ENCODE data around the gene RAI1.

DNA sequence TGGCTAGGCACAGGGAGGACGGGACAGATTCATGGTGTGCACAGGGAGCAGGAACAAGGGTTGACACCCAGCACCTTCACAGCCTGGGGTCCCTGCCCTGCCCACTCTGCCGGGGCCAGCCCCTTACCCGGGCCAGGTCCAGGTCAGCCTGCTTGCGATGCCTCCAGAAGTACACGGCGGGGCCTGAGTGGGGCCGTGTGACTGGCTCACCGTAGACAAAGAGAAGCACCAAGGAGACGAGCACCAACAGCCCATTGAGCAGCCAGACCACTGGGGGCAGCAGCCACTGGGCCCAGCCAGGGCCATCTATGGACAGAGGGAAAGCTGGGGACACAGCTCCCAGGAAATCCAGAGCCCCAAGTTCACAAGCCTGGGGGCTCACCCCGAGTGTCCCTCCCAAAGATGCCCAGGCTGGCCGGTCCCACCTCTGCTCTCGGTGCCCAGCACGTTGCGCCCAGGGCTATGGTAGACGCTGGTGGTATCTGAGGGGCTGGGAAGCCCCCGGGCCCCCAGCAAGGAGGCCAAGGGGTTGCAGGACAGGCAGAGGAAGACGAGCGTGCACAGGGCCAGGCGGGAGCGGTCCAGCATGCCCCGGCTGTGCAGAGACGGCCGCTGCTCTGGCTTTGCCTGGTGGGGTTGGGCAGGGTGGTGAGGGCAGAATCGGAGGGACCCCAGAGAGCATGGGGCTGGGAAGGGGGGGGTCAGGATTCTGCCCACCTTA, 135.7 kb downstream of the RAI1 start:
- TF ChIP-seq, protein P1, sequence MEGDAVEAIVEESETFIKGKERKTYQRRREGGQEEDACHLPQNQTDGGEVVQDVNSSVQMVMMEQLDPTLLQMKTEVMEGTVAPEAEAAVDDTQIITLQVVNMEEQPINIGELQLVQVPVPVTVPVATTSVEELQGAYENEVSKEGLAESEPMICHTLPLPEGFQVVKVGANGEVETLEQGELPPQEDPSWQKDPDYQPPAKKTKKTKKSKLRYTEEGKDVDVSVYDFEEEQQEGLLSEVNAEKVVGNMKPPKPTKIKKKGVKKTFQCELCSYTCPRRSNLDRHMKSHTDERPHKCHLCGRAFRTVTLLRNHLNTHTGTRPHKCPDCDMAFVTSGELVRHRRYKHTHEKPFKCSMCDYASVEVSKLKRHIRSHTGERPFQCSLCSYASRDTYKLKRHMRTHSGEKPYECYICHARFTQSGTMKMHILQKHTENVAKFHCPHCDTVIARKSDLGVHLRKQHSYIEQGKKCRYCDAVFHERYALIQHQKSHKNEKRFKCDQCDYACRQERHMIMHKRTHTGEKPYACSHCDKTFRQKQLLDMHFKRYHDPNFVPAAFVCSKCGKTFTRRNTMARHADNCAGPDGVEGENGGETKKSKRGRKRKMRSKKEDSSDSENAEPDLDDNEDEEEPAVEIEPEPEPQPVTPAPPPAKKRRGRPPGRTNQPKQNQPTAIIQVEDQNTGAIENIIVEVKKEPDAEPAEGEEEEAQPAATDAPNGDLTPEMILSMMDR (IDR thresholded peaks at IDR 0.05 in 8 of 11, conservative IDR thresholded peaks at IDR 0.05 in 3 of 11): no peak
- TF ChIP-seq POLR2A (IDR thresholded peaks at IDR 0.05): no peak

Data from spleen (tissue), 7 donors.